GM23248 (cell line): Measurements from ENCODE around the gene SLIT3. TPM values are rescaled to one million over a fixed set of nuclear protein-coding genes. Genes with fewer than 3 reads are reported as not detected.

ENCODE experiments used
- DNase-seq: peaks from one replicate; pipeline ENCODE4 v3.0.0-alpha.2; 2015
- H2AFZ ChIP-seq: fragments of 200-600 bp; sonication (generic); 2 replicates; pipeline ENCODE4 v1.6.1; 2016; ENCODE audit warnings: antibody characterized with exemption
- H3F3A ChIP-seq: fragments of 200-600 bp; sonication (generic); 2 replicates; pipeline ENCODE4 v1.6.1; 2016; ENCODE audit warnings: mild to moderate bottlenecking, antibody characterized with exemption, mixed run types; ENCODE audit not compliant: insufficient read depth
- H3K27ac ChIP-seq: fragments of 200-600 bp; sonication (generic); 2 replicates; pipeline ENCODE4 v1.5.1; 2016; ENCODE audit warnings: mild to moderate bottlenecking
- H3K27me3 ChIP-seq: fragments of 200-600 bp; sonication (generic); replicated peaks from 2 replicates; pipeline ENCODE4 v1.6.1; 2016; ENCODE audit warnings: mild to moderate bottlenecking; ENCODE audit not compliant: insufficient read depth
- H3K36me3 ChIP-seq: fragments of 200-600 bp; sonication (generic); 2 replicates; pipeline ENCODE4 v1.6.1; 2016; ENCODE audit warnings: low read depth, mild to moderate bottlenecking
- H3K4me1 ChIP-seq: fragments of 200-600 bp; sonication (generic); 2 replicates; pipeline ENCODE4 v1.6.1; 2016; ENCODE audit warnings: mild to moderate bottlenecking; ENCODE audit not compliant: insufficient read depth
- H3K4me2 ChIP-seq: fragments of 200-600 bp; sonication (generic); one replicate; pipeline ENCODE4 v1.6.1; 2016; ENCODE audit warnings: mild to moderate bottlenecking; ENCODE audit not compliant: unreplicated experiment
- H3K4me3 ChIP-seq: fragments of 200-600 bp; sonication (generic); 2 replicates; pipeline ENCODE4 v1.5.1; 2016; ENCODE audit warnings: mild to moderate bottlenecking
- H3K79me2 ChIP-seq: fragments of 200-600 bp; sonication (generic); 2 replicates; pipeline ENCODE4 v1.6.1; 2016; ENCODE audit warnings: mild to moderate bottlenecking; ENCODE audit not compliant: insufficient read depth
- H3K9ac ChIP-seq: fragments of 200-600 bp; sonication (generic); 2 replicates; pipeline ENCODE4 v1.6.1; 2016; ENCODE audit warnings: mild to moderate bottlenecking
- H3K9me2 ChIP-seq: fragments of 200-600 bp; sonication (generic); 2 replicates; pipeline ENCODE4 v1.6.1; 2016; ENCODE audit warnings: mixed run types, mild to moderate bottlenecking, moderate library complexity; ENCODE audit not compliant: insufficient read depth
- H3K9me3 ChIP-seq: fragments of 200-600 bp; sonication (generic); one replicate; pipeline ENCODE4 v1.6.1; 2017; ENCODE audit warnings: low read depth
- H4K20me1 ChIP-seq: fragments of 200-600 bp; sonication (generic); 2 replicates; pipeline ENCODE4 v1.6.0; 2016; ENCODE audit not compliant: insufficient read depth
- EZH2 ChIP-seq: fragments of 200-600 bp; sonication (generic); IDR thresholded peaks from 2 replicates; pipeline ENCODE4 v1.6.1; 2018; ENCODE audit warnings: antibody characterized with exemption, mild to moderate bottlenecking; ENCODE audit not compliant: insufficient read depth, poor library complexity, severe bottlenecking
- EZH2phosphoT487 ChIP-seq: fragments of 200-600 bp; sonication (generic); IDR thresholded peaks from 2 replicates; pipeline ENCODE4 v1.6.1; 2018; ENCODE audit warnings: antibody characterized with exemption, moderate library complexity, mild to moderate bottlenecking, low read depth; ENCODE audit not compliant: insufficient read depth
- WGBS, 2 experiments: methylation state at CpG; one replicate each; pipeline ENCODE4 v1.1.6; 2015 to 2017; ENCODE audit warnings: low lambda C conversion rate in 2 of 2, low coverage in 1 of 2; ENCODE audit errors: missing lambda C conversion rate in 2 of 2; 5-methylcytosine and 5-hydroxymethylcytosine counted together
- in situ Hi-C: fragments of 300-500 bp; cut with MboI; formaldehyde crosslinking; loops from 2 replicates; pipeline ENCODE4 v1.15.0; 2020
- polyA plus RNA-seq: library from polyadenylated mRNA; unstranded; fragments of >200 nt; fragmentation: Nextera tagmentation; extraction: Ambion mirVana; gene quantifications from 2 replicates; pipeline ENCODE4 v1.2.1, GENCODE V29; 2016
- total RNA-seq: library from RNA; depleted of rRNA; stranded (reverse); fragments of >200 nt; shearing (Covaris generic); gene quantifications from 2 replicates; pipeline ENCODE4 v1.2.3, GENCODE V29; 2014

Gene SLIT3
- total and polyA plus RNA-seq, 2 experiments from 2014 or later, result 61.9 to 100 TPM

DNA sequence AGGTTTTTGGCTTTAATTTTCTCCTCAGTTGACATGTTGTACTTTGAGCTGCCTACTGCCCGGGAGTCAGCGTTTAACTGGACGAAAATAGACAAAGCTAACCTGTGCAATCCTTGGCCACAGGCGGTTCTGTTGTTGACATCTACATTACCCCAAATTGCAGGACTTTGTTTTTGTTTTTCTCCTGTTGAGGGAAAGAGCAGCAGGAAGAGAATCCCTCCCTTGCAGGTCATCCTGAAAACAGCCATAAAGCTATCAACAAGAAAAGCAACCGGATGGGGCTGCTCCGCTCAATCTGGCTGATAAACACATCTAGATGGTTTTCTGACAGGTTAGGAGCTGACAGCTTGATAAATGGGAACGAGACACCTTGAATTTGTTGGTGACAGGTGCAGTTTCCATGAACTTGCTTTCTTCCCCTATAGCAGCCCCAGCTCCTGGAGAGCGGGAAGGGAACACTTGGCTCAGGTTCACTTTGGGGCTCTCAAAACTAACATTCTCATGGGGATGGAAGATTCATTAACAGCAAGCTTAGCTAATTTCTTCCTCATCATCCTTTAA lies 331.5 kb downstream of the SLIT3 start:
- peaks cover 9% of the 10 kb centered on the region for H3K4me1 ChIP-seq
- no peaks in the 10 kb centered on the region for H3K9me3 ChIP-seq
- no peak overlapping the region for H3K9ac ChIP-seq
- DNase-seq, result no peak
- H3K27ac ChIP-seq, result no peak overlapping the region
- H3F3A ChIP-seq, result 0 out of 2 replicates have a peak, but pooled peaks cover 6% of the 10 kb centered on the region
- in situ Hi-C loops, result no loop called here
- H4K20me1 ChIP-seq, result no peaks in the 10 kb centered on the region
- no peaks in the 10 kb centered on the region for H3K27me3 ChIP-seq
- H3K4me2 ChIP-seq, result no peak overlapping the region
- no peaks in the 10 kb centered on the region for H3K9me2 ChIP-seq
- no peak overlapping the region for H3K4me3 ChIP-seq
- H3K36me3 ChIP-seq, result no peaks in the 10 kb centered on the region
- TF ChIP-seq EZH2phosphoT487 (no peak), EZH2 (no peak)
- 89% methylated on average over 8 of the region's 8 CpGs for WGBS, 2 experiments
- no peak overlapping the region for H2AFZ ChIP-seq
- H3K79me2 ChIP-seq, result no peaks in the 10 kb centered on the region

DNA sequence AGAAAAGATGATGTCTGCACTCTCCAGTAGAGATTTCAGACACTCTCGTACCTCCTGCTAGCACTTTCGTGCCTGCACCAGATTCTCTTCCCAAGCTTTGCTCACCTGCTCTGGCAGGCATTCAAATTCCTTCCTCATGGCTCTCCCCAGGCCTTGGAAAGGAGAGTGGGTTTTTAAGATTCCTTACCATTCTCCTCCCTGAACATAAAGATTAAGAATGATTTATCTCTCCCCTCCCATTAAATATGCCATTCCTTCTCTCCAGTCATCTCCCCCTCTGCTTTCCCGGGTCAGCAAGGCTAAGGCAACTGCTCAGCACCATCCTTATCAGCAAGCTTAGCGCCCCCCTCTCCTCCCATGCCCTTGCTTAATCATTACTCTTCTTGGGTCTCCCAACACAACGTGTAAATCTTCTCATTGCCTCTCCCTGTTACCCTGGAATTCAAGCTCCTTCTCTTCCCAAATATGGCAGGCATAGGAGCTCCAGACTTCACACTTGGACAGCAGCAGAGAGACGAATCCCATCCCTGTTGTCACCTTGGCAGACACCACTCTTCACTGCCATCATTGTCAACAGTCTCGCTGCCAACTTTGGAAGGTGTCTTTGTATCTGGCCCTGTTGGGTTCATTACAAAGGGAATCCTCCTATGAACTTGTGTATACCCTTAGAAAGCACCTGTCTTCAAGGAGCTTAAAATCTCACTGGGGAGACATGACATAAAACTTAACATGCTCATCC lies 332.9 kb downstream of the SLIT3 start:
- Histone ChIP-seq H3K27ac (no peak overlapping the region), H2AFZ (no peak overlapping the region), H3K9me2 (no peaks in the 10 kb centered on the region), H4K20me1 (no peaks in the 10 kb centered on the region), H3K9ac (no peak overlapping the region), H3K4me1 (no peaks in the 10 kb centered on the region), H3F3A (no peaks in the 10 kb centered on the region), H3K9me3 (no peaks in the 10 kb centered on the region), H3K36me3 (no peaks in the 10 kb centered on the region), H3K4me3 (no peak overlapping the region), H3K79me2 (no peaks in the 10 kb centered on the region), H3K27me3 (no peaks in the 10 kb centered on the region), H3K4me2 (no peak overlapping the region)
- DNase-seq, result no peak
- TF ChIP-seq EZH2 (no peak), EZH2phosphoT487 (no peak)
- WGBS, 2 experiments, result 88 to 91% methylated on average over 7 of the region's 7 CpGs
- in situ Hi-C loops, result no loop called here

DNA sequence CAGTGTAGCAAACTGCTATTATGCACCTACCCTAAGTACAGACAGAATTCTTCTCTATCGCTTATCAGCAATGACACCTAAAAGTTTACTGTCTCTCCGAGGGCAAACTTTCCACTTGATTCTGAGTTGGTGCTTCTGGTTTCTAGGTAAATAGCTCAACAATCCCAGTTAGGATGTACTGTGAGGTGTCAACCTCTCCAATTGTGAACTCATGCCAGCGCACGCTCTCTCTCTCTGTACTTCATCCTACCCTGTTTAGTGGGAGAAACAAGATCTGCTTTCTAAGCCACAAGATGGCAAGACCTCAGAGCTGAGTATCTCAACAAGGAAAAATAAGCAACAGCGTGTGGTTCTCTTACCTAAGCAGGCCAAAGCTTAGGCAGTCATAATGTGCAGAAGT lies 335.3 kb downstream of the SLIT3 start:
- 94 to 97% methylated on average over 5 of the region's 5 CpGs for WGBS, 2 experiments
- Histone ChIP-seq H4K20me1 (no peaks in the 10 kb centered on the region), H3K36me3 (no peaks in the 10 kb centered on the region), H3K4me1 (peaks cover 15% of the 10 kb centered on the region), H3K4me2 (no peak overlapping the region), H3F3A (peaks cover 8% of the 10 kb centered on the region), H2AFZ (no peak overlapping the region), H3K4me3 (no peak overlapping the region), H3K9me2 (no peaks in the 10 kb centered on the region), H3K27me3 (no peaks in the 10 kb centered on the region), H3K27ac (no peak overlapping the region), H3K9ac (no peak overlapping the region), H3K9me3 (no peaks in the 10 kb centered on the region), H3K79me2 (no peaks in the 10 kb centered on the region)
- TF ChIP-seq EZH2phosphoT487, result no peak
- TF ChIP-seq EZH2, result no peak
- DNase-seq, result no peak
- in situ Hi-C loops, result no loop called here

DNA sequence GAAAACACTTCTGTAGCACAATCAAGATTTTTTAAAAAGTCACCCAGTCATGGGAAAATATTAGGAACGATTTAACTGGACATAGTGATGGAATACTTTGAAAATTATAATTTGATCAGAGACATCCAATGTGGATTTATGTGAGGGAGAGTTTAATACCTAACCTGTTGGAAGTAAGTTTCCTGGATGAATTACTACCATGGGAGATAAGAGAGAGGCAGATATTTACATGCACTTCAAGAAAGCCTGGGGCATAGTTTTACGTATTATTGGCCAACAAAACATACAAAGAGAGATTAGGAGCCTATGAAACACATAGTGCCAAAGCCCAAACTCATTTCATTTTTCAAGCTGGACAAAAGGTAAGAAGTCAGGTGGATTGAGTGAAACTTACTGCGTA lies 336.8 kb downstream of the SLIT3 start:
- Histone ChIP-seq H2AFZ (no peak overlapping the region), H3K9ac (no peak overlapping the region), H3K27me3 (no peaks in the 10 kb centered on the region), H3K4me1 (peaks cover 15% of the 10 kb centered on the region), H4K20me1 (no peaks in the 10 kb centered on the region), H3F3A (peaks cover 8% of the 10 kb centered on the region), H3K4me3 (no peak overlapping the region), H3K9me3 (no peaks in the 10 kb centered on the region), H3K9me2 (no peaks in the 10 kb centered on the region), H3K27ac (no peak overlapping the region), H3K36me3 (no peaks in the 10 kb centered on the region), H3K4me2 (no peak overlapping the region), H3K79me2 (no peaks in the 10 kb centered on the region)
- 86% methylated on average over 3 of the region's 3 CpGs for WGBS, 2 experiments
- TF ChIP-seq EZH2, result no peak
- no peak for TF ChIP-seq EZH2phosphoT487
- no peak for DNase-seq
- in situ Hi-C loops, result no loop called here
